DOHH2 (cell line): ENCODE measurements around the gene PRRT1.

Experiments
- CTCF ChIP-seq: fragments of 200-600 bp; sonication (generic); IDR thresholded peaks from one replicate; pipeline ENCODE4 v1.5.1; 2014; ENCODE audit warnings: antibody characterized with exemption, mild to moderate bottlenecking, low read depth, low read length; ENCODE audit not compliant: poor library complexity, severe bottlenecking
- EZH2phosphoT487 ChIP-seq: fragments of 200-600 bp; sonication (generic); IDR thresholded peaks from 2 replicates; pipeline ENCODE4 v1.6.1; 2017; ENCODE audit warnings: borderline replicate concordance, mild to moderate bottlenecking, antibody characterized with exemption, low read length, moderate library complexity, mixed read lengths

- TF ChIP-seq CTCF = no peak
- no peak for TF ChIP-seq EZH2phosphoT487
Observed at GRCh38 chr6:32179766-32180405, 28.1 kb upstream of the PRRT1 start.
